Kidney (tissue), 14 donors: Measurements from ENCODE around the gene LCLAT1. TPM values are rescaled to one million over a fixed set of nuclear protein-coding genes. Genes with fewer than 3 reads are reported as not detected.
"Not testable (repeated sequence)": the region's sequence is repeated elsewhere in the genome, so short reads cannot be mapped to it uniquely, and the experiment has no call there.

Source experiments
- DNase-seq, 5 donors: peaks; one replicate each; pipeline ENCODE4 v3.0.0-alpha.2; 2013 to 2020
- FAIRE-seq: peaks from 2 replicates; lab custom pipeline; 2012; peaks lifted over from hg19 to GRCh38; lab: Jason Lieb, UNC
- H3K27ac ChIP-seq, 2 donors: one replicate each; pipeline ENCODE4 v1.7.0; 2013; ENCODE audit warnings: low read depth in 2 of 2, low read length in 2 of 2, inconsistent platforms in 1 of 2
- H3K27me3 ChIP-seq: one replicate; pipeline ENCODE4 v1.7.1; 2013; ENCODE audit warnings: low read length, inconsistent platforms; ENCODE audit not compliant: control insufficient read depth, insufficient read depth
- H3K36me3 ChIP-seq, 3 donors: one replicate each; pipeline versions ENCODE4 v1.7.0 to v1.7.1; 2013; ENCODE audit warnings: low read length in 3 of 3, control low read depth in 1 of 3, inconsistent platforms in 1 of 3; ENCODE audit not compliant: insufficient read depth in 3 of 3, control insufficient read depth in 2 of 3
- H3K4me1 ChIP-seq, 3 donors: one replicate each; pipeline versions ENCODE4 v1.7.0 to v1.7.1; 2013; ENCODE audit warnings: low read length in 3 of 3, inconsistent platforms in 1 of 3, low read depth in 1 of 3; ENCODE audit not compliant: control insufficient read depth in 2 of 3, insufficient read depth in 2 of 3
- H3K4me3 ChIP-seq, 3 donors: one replicate each; pipeline versions ENCODE4 v1.7.0 to v1.8.1; 2013; ENCODE audit warnings: low read length in 3 of 3, control low read depth in 1 of 3, inconsistent platforms in 1 of 3
- H3K9ac ChIP-seq, 3 donors: one replicate each; pipeline versions ENCODE4 v1.7.0 to v1.7.1; 2013; ENCODE audit warnings: low read length in 3 of 3, control low read depth in 1 of 3, inconsistent platforms in 1 of 3
- H3K9me3 ChIP-seq, 3 donors: one replicate each; pipeline versions ENCODE4 v1.7.0 to v1.7.1; 2013; ENCODE audit warnings: low read length in 3 of 3, control low read depth in 1 of 3, inconsistent platforms in 1 of 3; ENCODE audit not compliant: control insufficient read depth in 2 of 3, insufficient read depth in 1 of 3
- CTCF ChIP-seq: IDR thresholded peaks from 3 replicates; pipeline ENCODE4 v1.5.1; 2012; ENCODE audit warnings: mild to moderate bottlenecking, moderate library complexity, borderline replicate concordance; ENCODE audit not compliant: insufficient read depth; ENCODE audit errors: extremely low read depth
- intact Hi-C: fragments of 100-400 bp; cut with DNase I; formaldehyde crosslinking; loops from one replicate; pipeline ENCODE4 v1.11.1; 2022
- polyA plus RNA-seq: library from polyadenylated mRNA; stranded (reverse); fragments of 350-450 nt; fragmentation: Illumina TruSeq; extraction: RNeasy Lipid Tissue Mini Kit (QIAGEN cat#74804); gene quantifications from one replicate; pipeline ENCODE4 v1.2.3, GENCODE V29; 2014; ENCODE audit warnings: low read depth, low replicate concordance; ENCODE audit not compliant: insufficient read depth
- total RNA-seq: library from RNA; stranded (reverse); fragmentation: NEBNext Ultra II Directional; extraction: Animal tissue kit (Norgen Biotek cat#: 25700); gene quantifications from one replicate; pipeline ENCODE4 v1.2.1, GENCODE V29; 2021
- donor health status: control.
- donor health status: control.
- donor health status: control.
- donor health status: control.
- donor health status: control.
- donor health status: DM: yes; HTN: yes; CAD: no.
- donor health status: Normal renal cell carcinoma (clear cell type).

LCLAT1 gene
- total and polyA plus RNA-seq, 2 donors from 2014 or later, result 5.6 to 19.4 TPM

GRCh38 chr2:30611583-30611982 is 164.5 kb downstream of the LCLAT1 start:
- FAIRE-seq (no peak), DNase-seq (no peak)
- Histone ChIP-seq H3K9me3 (no peaks in the 10 kb centered on the region), H3K4me1 (peaks cover 0 to 10% (median 2%) of the 10 kb centered on the region in 3 donors), H3K36me3 (no peaks in the 10 kb centered on the region), H3K9ac (no peak overlapping the region), H3K27ac (no peak overlapping the region), H3K4me3 (no peak overlapping the region), H3K27me3 (no peaks in the 10 kb centered on the region)
- TF ChIP-seq CTCF, result no peak
- intact Hi-C loops, result no loop called here

GRCh38 chr2:30612371-30612770 is 165.3 kb downstream of the LCLAT1 start:
- TF ChIP-seq CTCF, result no peak
- Histone ChIP-seq H3K4me3 (no peak overlapping the region), H3K36me3 (no peaks in the 10 kb centered on the region), H3K9ac (no peak overlapping the region), H3K9me3 (no peaks in the 10 kb centered on the region), H3K27ac (no peak overlapping the region), H3K27me3 (no peaks in the 10 kb centered on the region), H3K4me1 (peaks cover 0 to 10% (median 2%) of the 10 kb centered on the region in 3 donors)
- FAIRE-seq (no peak), DNase-seq (peak in 2 of 5 donors; percentile 40 to 49)
- intact Hi-C loops, result no loop called here

DNA sequence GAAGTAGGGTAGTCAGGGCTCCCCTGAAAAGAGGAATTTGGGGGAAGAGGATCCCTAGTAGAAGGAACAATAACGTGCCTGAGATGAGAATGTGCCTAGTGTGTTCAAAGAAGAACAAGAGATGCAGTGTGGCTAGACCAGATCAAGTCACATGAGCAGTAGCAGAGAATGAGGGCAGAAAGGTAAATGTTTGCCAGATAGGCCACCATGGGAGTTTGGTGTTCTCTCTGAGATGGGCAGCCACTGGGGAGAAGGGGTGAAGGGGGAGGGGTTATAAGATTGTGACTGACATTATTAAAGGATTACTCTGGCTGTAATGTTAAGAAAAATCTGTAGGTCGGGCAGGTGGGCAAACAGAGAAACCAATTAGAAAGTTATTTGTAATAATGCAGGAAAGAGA is 166.0 kb downstream of the LCLAT1 start:
- no peak for TF ChIP-seq CTCF
- Histone ChIP-seq H3K27ac (no peak overlapping the region), H3K27me3 (no peaks in the 10 kb centered on the region), H3K4me1 (peaks cover 0 to 10% (median 2%) of the 10 kb centered on the region in 3 donors), H3K4me3 (no peak overlapping the region), H3K9me3 (no peaks in the 10 kb centered on the region), H3K9ac (no peak overlapping the region), H3K36me3 (no peaks in the 10 kb centered on the region)
- DNase-seq (no peak), FAIRE-seq (no peak)
- intact Hi-C loops, result no loop called here

- intact Hi-C loops, FAIRE-seq, DNase-seq, H3K27ac ChIP-seq, H3K9me3 ChIP-seq, H3K9ac ChIP-seq, H3K36me3 ChIP-seq, H3K4me3 ChIP-seq, H3K27me3 ChIP-seq: not testable (repeated sequence)
- peaks cover 0 to 10% (median 2%) of the 10 kb centered on the region in 3 donors for H3K4me1 ChIP-seq
Observed at GRCh38 chr2:30614227-30614626, 167.2 kb downstream of the LCLAT1 start.
